ENCODE results near the gene HDAC10.

Gene HDAC10

DNA sequence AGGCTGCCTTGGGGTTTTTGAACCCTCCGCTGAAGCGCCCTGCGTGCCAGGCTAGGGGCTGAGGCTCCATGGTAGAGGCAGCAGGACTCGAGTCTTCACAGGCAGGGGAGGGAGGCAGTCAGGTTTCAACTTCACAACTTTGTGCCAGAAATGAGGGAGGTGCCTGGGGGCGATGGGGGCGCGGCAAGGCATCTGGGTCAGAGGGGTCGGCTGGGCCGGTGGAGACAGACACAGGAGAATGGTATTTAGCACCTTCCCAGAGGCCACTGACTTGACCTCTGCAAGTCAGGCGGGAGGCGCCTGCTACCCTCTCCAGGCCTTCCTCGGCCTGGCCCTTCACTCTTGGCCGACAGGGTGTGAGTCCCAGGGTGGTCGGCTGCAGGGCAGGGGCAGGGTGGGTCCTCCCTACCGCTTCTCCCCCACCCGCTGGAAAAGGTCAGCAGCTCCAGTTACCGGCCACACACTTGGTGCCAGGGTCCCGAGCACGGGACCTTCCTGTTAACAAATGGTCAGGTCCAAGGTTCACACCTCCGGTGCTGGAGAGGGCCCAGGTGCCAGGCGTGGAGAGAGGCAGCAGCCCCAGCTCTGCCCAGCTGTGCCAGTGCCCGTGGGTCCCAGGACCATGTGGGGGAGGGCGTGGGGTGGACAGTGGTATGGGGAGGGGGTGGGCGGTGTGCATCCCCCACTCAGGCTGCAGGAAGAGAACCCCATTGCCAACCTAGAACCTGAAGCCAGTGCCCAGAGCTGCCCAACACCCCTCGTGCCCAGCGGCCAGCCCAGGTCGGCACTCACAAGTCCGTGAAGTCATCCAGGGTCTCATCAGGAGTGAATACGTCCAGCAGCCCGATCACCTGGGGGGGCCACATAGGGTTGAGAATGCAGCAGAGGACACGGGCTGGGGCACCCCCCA, 6.6 kb upstream of the HDAC10 start:
- CTCF ChIA-PET, result no interaction called here
- POLR2A ChIA-PET, result no interaction called here
- TF ChIP-seq, protein P1, sequence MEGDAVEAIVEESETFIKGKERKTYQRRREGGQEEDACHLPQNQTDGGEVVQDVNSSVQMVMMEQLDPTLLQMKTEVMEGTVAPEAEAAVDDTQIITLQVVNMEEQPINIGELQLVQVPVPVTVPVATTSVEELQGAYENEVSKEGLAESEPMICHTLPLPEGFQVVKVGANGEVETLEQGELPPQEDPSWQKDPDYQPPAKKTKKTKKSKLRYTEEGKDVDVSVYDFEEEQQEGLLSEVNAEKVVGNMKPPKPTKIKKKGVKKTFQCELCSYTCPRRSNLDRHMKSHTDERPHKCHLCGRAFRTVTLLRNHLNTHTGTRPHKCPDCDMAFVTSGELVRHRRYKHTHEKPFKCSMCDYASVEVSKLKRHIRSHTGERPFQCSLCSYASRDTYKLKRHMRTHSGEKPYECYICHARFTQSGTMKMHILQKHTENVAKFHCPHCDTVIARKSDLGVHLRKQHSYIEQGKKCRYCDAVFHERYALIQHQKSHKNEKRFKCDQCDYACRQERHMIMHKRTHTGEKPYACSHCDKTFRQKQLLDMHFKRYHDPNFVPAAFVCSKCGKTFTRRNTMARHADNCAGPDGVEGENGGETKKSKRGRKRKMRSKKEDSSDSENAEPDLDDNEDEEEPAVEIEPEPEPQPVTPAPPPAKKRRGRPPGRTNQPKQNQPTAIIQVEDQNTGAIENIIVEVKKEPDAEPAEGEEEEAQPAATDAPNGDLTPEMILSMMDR (IDR thresholded peaks at IDR 0.05; ENCODE audit: control extremely low read depth, extremely low read depth, low read depth, missing control alignments), result no peak
- no peak for DNase-seq (ENCODE audit: extremely low spot score)

DNA sequence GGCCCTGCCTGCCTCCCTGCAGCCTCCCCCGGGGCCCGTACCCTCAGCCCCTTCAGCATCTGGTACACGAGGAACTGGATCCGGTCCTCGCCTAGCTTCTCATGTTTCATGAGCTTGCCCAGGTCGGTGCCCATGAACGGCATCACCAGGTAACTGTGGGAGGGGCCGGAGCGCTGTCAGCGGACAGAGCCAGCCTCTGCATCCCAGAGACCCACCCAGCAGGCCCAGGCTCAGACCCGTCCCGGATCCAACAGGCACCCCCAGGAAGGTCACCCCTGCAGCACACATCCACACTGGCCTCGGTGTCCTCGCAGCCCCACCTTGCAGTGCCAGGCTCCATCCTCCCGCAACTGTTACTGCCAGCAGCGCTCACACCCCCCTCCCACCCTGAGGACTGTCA, 6.0 kb upstream of the HDAC10 start:
- DNase-seq (ENCODE audit: extremely low spot score), result no peak
- CTCF ChIA-PET, result interaction anchor here (0.9 kb wide), 1 partner anchor 19 kb away, joined by 3 read pairs; no protein-coding TSS in a partner anchor
- TF ChIP-seq, protein P1 (IDR thresholded peaks at IDR 0.05; ENCODE audit: control extremely low read depth, extremely low read depth, low read depth, missing control alignments), result no peak
- POLR2A ChIA-PET, result no interaction called here

DNA sequence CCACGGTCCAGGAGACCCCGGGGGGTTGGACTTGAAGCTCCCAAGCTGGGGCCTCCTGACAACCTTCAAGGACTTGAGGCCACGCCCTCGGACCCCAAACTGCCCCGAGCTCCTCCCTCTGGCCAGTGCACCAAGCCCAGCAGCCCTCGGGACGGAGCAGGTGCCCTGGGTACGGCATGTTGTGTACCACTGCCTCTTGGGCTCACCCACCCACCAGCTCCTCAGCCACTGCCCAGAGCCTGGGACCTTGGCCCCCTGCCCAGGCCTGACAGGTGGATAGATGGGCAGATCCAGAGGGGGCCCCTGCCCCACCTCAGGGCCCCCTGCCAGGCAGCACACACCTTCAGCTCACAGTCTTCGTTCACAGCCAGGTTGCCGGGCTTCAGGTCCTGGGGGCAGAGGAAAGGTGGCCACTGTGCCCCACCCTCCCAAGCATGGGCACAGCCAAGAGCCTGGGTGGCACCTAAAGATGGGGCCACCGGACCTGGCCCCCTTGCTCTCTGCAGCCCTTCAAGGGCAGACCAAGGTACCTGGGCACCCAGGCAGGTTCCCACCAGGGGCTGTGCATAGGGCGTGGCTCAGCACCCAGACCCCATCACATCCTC, 5.3 kb upstream of the HDAC10 start:
- TF ChIP-seq, protein P1 (IDR thresholded peaks at IDR 0.05; ENCODE audit: control extremely low read depth, extremely low read depth, low read depth, missing control alignments), result no peak
- ChIA-PET CTCF (interaction anchor here (0.9 to 6.3 kb wide), 3 partner anchors 8 to 20 kb away, joined by 3 to 64 read pairs (median 4); partner anchors contain the start of gene MAPK12), POLR2A (no interaction called here)
- DNase-seq (ENCODE audit: extremely low spot score), result no peak

DNA sequence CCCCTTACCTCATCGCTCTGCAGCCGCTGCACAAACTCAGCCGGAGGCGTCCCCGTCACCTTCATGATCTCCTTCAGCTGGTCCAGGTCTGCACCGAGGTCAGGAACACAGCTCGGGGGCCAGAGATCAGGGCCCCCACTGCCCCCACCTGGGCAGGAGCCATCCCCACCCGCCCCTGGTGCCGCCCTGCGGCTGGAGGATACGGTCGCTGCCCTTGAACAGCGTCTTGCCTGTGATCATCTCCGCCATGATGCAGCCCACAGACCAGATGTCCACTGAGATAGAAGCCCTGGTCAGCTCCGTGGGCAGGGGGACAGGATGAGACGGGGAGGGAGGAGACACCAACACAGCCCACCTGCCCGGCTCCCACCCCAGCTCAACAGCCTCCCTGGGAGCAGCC, 4.5 kb upstream of the HDAC10 start:
- POLR2A ChIA-PET, result no interaction called here
- CTCF ChIA-PET, result interaction anchor here (1.1 to 6.3 kb wide), 3 partner anchors 9 to 21 kb away, joined by 4 to 64 read pairs (median 18); partner anchors contain the start of gene MAPK12
- DNase-seq (ENCODE audit: extremely low spot score), result no peak
- TF ChIP-seq, protein P1 (IDR thresholded peaks at IDR 0.05; ENCODE audit: control extremely low read depth, extremely low read depth, low read depth, missing control alignments), result no peak

DNA sequence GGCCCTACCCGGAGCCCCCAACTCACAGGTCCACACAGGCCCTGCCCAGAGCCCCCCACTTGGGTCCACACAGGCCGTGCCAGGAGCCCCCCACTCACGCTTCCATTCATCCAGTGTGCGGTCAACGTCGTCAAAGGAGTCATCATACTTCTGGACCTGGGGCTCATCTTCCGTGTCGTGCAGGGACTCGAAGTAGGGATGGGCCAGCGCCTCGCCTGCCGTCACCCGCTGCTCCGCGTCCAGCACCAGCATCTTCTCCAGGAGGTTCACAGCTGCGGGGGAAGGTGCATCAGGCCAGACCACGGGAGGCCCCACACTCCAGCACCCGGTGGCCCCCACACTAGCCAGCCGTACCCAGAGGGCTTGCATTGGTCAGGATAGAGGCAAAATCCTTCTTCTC, 4.0 kb upstream of the HDAC10 start:
- no peak for DNase-seq (ENCODE audit: extremely low spot score)
- ChIA-PET CTCF (interaction anchor here (1.1 to 6.3 kb wide), 3 partner anchors 9 to 22 kb away, joined by 4 to 64 read pairs (median 18); partner anchors contain the start of gene MAPK12), POLR2A (interaction anchor here (0.5 kb wide), 1 partner anchor 256 kb away, joined by 5 read pairs; no protein-coding TSS in a partner anchor)
- TF ChIP-seq, protein P1 (IDR thresholded peaks at IDR 0.05; ENCODE audit: control extremely low read depth, extremely low read depth, low read depth, missing control alignments), result no peak

DNA sequence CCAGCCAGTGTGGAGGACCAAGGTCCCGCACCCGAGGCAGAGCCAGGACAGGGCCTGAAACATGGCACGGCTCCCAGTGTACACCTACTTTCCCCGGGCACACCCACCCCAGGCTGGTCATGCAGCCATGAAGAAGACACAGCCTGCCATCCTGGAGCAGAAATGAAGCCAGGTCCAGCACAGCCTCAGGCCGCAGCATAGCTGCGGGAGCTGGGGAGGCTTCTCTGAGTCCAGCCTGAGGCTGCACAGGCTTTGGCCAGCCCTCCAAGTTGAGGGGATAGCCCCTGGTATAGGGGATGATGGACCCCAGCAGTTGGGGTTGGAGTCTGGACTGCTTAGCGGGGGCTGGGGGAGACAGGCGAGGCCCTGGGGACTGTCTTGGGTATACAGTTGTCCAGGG, 2.9 kb upstream of the HDAC10 start:
- POLR2A ChIA-PET, result no interaction called here
- no peak for DNase-seq (ENCODE audit: extremely low spot score)
- CTCF ChIA-PET, result interaction anchor here (3.8 to 6.3 kb wide), 2 partner anchors 11 to 23 kb away, joined by 18 to 64 read pairs; partner anchors contain the start of gene MAPK12
- TF ChIP-seq, protein P1 (IDR thresholded peaks at IDR 0.05; ENCODE audit: control extremely low read depth, extremely low read depth, low read depth, missing control alignments), result no peak

Measured in GM10248 (cell line).